ENCODE data around the gene UMOD. TPM values are rescaled to one million over a fixed set of nuclear protein-coding genes. Genes with fewer than 3 reads are reported as not detected.

UMOD gene
- polyA plus RNA-seq (ENCODE audit: insufficient read length), result not detected

DNA sequence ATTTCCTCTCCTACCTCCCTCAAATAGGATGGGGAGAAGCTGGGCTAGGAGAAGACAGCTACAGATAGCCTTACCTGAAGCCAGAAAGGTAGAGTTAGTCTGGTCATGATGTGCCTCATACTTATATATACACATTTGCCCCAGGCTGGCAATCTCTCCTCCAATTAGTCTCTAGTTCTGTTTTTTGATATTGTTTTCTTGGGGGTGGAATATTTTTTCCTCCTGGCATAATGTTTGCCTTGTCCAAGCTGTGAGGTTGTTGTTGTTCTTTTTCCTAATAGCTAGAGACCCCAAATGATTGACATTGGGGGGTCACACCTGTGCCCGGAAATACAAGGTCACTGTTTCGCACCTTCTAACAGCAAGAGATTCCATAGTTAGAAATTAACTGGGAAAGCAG, at the start of gene UMOD:
UMOD (minus strand) TSS at position 101 of the 400 bp plus-strand sequence. CDS start 1,978 bp downstream, outside the sequence.
- DNase-seq, result no peak

- DNase-seq, result no peak
Measured at GRCh38 chr16:20401475-20402016, 49.0 kb upstream of the UMOD start.

DNA sequence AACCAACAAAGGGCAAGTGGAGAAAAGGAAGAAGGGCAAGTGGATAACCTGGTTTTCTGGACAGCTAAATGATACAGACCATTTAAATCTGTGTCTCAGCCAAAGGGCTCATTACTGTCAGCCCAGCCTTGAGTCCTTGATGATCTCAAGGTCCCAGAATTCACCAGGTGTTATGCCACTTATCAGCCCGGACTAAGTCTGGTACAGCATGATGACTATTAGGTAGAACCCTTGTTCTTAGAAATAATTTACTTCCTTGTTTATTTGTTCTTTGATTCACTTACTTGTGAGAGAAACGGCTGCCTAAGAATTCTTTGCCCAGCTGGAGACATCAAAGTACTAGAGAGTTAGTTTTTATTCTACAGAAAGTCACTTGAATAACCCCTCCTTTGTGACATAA, 48.6 kb upstream of the UMOD start:
- no peak for DNase-seq

GRCh38 chr16:20399185-20399584, 46.7 kb upstream of the UMOD start:
- DNase-seq, result no peak

GRCh38 chr16:20398603-20399002, 46.1 kb upstream of the UMOD start:
- DNase-seq, result no peak

- DNase-seq, result no peak
Measured at GRCh38 chr16:20397468-20398074, 45.1 kb upstream of the UMOD start.

DNA sequence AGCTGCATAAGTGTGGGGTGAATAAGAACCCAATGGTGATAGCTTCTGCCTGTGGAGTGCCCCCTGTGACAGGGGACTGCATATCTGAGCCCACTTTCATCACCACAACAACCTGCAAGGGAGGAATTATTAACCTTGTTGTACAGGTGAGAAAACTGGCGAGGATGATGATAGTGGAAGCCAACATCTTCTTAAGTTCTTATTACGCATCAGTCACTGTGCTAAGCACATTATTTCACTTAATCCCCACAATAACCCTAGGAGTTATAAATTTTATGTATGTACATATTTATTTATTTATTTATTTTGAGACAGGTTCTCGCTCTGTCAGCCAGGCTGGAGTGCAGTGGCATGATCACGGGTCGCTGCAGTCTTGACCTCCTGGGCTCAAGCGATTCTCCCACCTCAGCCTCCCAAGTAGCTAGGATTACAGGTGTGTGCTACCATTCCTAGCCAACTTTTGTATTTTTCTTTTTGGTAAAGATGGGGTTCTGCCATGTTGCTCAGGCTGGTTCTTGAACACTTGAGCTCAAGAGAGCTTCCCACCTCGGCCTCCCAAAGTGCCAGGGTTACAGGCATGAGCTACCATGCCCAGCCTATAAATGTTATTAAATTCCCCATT, 44.4 kb upstream of the UMOD start:
- no peak for DNase-seq

DNA sequence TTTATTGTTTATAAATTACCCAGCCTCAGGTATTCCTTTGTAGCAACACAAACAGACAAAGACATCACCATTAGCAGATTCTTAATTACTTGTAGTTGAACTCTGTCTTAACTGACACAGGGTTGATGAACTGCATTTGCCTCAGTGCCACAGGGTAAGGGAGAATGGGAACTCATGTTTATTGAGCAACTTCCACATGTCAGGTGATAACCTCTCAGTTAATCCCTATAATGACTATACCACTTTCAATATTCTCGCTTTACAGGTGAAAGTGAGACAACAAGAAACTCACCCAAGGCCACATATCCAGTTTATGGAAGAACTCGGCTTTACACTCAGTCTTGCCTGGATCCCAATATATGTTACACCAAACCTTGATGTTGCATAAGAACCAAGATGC, 43.4 kb upstream of the UMOD start:
- no peak for DNase-seq

- no peak for DNase-seq
Measured at GRCh38 chr16:20393801-20394577, 41.5 kb upstream of the UMOD start.

DNA sequence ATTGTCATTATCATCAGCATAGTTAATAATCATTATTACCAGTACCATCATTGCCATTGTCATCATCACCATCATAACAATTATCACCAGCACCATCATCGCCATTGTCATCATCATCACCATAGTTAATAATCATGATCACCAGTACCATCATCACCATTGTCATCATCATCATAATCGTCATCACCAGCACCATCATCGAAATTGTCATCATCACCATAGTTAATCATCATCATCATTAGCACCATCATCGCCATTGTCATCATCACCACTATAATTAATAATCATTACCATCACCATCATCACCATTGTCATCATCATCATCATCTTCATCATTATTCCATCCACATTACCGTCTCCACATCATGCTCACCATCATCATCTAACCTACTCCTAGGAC, 38.5 kb upstream of the UMOD start:
- DNase-seq, result no peak

GRCh38 chr16:20388854-20389253, 36.3 kb upstream of the UMOD start:
- no peak for DNase-seq

- DNase-seq, result no peak
Measured at GRCh38 chr16:20387978-20388377, 35.5 kb upstream of the UMOD start.

GRCh38 chr16:20385844-20386832, 33.6 kb upstream of the UMOD start:
- DNase-seq, result peak; percentile 36

DNA sequence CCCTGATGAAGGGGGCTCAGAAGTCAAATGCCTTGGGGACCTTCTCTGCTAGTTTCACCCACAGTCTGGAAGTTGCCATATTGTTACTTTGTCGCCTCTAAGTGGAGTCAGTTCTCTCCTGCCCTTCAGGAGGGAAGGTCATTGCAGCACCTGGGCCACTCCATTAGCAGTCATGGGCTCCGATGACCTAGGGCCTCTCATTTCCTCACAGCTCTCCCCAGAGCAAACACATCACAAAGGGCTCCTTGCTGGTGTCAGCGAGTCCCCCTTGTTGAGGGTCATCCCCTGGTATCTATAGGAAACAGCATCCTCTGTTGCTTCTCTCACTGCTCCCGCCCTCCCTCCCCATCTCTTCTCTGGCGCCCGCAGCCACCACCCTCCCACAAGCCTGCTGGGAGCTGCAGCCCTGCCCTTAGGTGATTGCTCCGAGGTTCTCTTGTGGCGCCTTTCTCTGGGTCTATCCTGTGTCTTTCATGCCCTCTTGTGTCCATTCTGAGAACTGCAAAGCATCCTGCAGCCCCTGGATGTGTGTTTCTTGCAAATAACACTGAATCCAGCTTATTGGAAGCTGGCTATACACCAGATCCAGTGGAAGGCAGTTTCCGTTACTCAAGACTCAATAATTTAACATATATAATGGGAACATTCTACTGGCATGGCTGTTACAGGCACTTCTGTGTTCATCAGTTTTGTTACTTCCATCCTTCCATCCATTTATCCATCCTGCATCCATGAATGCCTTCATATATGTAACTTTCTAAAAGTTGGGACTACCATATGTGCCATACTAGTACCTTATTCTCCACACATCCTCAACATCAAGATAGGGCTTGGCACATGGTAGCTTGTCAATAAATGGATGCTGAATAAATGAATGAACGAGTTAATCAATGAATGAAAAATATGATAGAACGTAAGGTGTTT, 30.9 kb upstream of the UMOD start:
- DNase-seq, result peak; percentile 45

GRCh38 chr16:20382202-20382948, 29.9 kb upstream of the UMOD start:
- DNase-seq, result no peak

DNA sequence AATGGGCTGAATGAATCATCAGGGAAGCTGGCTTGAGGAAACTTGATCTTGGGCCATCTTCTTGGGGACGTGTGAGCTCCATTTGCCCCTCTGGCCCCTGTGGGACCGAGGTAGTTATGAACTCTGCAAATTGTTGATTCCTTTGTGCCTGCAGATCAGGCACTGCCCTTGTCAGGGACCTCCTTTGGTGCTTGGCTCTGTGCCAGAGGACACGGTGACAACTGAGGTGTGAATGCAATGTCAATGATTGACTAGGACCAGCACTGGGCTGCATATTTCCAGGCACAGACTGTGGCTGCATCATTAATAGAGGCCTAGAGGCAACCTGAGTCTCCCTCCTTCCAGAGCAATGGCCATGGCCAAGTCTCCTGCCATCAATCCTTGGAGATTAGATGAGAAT, 28.3 kb upstream of the UMOD start:
- no peak for DNase-seq

GRCh38 chr16:20377181-20377580, 24.7 kb upstream of the UMOD start:
- DNase-seq, result no peak

DNA sequence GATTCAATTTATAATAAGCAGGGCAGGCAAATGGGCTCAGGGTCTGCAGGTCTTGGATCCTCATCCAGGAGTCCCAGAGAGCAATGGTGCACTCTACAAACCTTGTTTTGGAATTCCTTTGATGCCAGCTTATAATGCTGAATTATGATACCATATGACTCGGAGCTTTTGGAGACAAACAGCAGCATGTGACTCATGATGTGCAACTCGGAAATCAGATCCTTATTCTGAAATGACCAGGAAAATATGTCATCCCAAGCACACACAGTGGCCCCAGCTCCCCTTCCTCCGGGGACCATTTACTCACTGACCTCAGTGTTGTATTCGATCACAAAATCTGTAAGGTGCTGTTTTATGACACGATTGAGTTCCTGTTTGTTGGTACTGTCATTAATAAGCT, 20.2 kb upstream of the UMOD start:
- DNase-seq, result no peak

DNA sequence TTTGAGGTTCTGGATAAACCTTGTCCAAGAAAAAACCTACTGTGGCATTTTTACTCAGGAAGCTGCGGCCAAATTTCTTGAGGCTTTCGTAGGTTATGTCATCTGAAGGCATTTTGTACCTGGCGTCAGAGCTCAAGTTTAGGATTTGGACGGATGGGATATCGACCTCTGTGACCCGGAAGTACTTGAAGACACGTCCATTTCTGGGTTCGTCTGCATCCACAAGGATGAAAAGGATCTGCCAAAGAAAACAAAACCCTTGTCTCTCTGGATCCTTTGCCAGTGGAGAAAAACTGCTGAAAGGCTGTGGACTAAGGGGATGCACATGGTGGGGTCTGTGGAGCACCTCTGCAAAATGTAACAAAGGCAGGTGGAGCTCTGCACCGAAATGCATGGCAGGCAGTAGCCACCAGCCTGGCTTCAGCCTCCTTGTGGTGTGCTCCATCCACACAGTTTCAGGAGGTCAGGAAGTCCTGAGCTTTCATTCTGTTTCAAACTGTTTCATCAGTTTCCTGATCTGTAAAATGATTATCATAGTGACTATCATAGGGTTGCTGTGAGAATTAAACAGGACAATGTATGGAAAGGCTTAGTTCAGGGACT, 17.0 kb upstream of the UMOD start:
- no peak for DNase-seq

GRCh38 chr16:20364051-20364450, 11.5 kb upstream of the UMOD start:
- no peak for DNase-seq

Measured in hindlimb muscle (tissue), 1 donor.